Heart left ventricle (tissue), 16 donors: Measurements from ENCODE around the gene NSG2. TPM values are rescaled to one million over a fixed set of nuclear protein-coding genes. Genes with fewer than 3 reads are reported as not detected.

Source experiments
- ATAC-seq, 4 donors: fragments of 200-7000 bp; cut with Tn5 transposase; one replicate each; pipeline ENCODE4 v1.9.1; 2020 to 2022; ENCODE audit warnings: moderate library complexity in 4 of 4, mild to moderate bottlenecking in 3 of 4, moderate number of reproducible peaks in 1 of 4
- DNase-seq, 5 donors: peaks; one replicate each; pipeline ENCODE4 v3.0.0-alpha.2; 2020
- H3K27ac ChIP-seq, 12 donors: fragments of 200-600 bp; sonication (generic) in 4 of 12; one replicate each; pipeline versions ENCODE4 v1.5.0 to v1.8.0; 2016 to 2022; ENCODE audit warnings: mild to moderate bottlenecking in 2 of 12
- H3K27me3 ChIP-seq, 9 donors: fragments of 200-600 bp; sonication (generic) in 2 of 9; one replicate each; pipeline versions ENCODE4 v1.5.1 to v1.8.0; 2016 to 2022; ENCODE audit warnings: mild to moderate bottlenecking in 3 of 9
- H3K36me3 ChIP-seq, 9 donors: fragments of 200-600 bp; sonication (generic) in 2 of 9; one replicate each; pipeline versions ENCODE4 v1.5.0 to v1.8.0; 2018 to 2022; ENCODE audit warnings: mild to moderate bottlenecking in 2 of 9
- H3K4me1 ChIP-seq, 12 donors: fragments of 200-600 bp; sonication (generic) in 4 of 12; one replicate each; pipeline versions ENCODE4 v1.5.0 to v1.8.0; 2016 to 2022; ENCODE audit warnings: mild to moderate bottlenecking in 3 of 12
- H3K4me3 ChIP-seq, 12 donors: fragments of 200-600 bp; sonication (generic) in 4 of 12; one replicate each; pipeline versions ENCODE4 v1.5.0 to v1.8.0; 2017 to 2022; ENCODE audit warnings: mild to moderate bottlenecking in 9 of 12, moderate library complexity in 4 of 12
- H3K9me3 ChIP-seq, 12 donors: fragments of 200-600 bp; sonication (generic) in 4 of 12; one replicate each; pipeline versions ENCODE4 v1.5.0 to v1.8.0; 2016 to 2022; ENCODE audit warnings: mild to moderate bottlenecking in 1 of 12
- POLR2A ChIP-seq, 2 donors: fragments of 450-650 bp; IDR thresholded peaks; one replicate each; pipeline ENCODE4 v1.6.1; 2017; ENCODE audit warnings: antibody characterized with exemption in 2 of 2, mild to moderate bottlenecking in 2 of 2, moderate library complexity in 2 of 2
- WGBS, 4 donors: extraction: QIAGEN DNeasy Blood & Tissue Kit in 2 of 4; methylation state at CpG; one replicate each; pipeline versions ENCODE4 v1.1.5 to v1.1.7; 2013 to 2018; 5-methylcytosine and 5-hydroxymethylcytosine counted together
- intact Hi-C, 10 donors: fragments of 100-400 bp; cut with DNase I; formaldehyde crosslinking; loops; one replicate each; pipeline versions ENCODE4 v1.11.1 to v1.14.2; 2022
- polyA plus RNA-seq, 2 donors: library from polyadenylated mRNA; stranded (reverse); fragments of 200-250 nt; gene quantifications; one replicate each; pipeline ENCODE4 v1.2.3, GENCODE V29; 2013
- total RNA-seq, 9 donors: library from RNA; depleted of rRNA in 2 of 9; stranded (reverse); fragments of >200 nt in 2 of 9; fragmentation: NEBNext Ultra II Directional in 3 of 9; extraction: Animal tissue kit (Norgen Biotek cat#: 25700) in 3 of 9; gene quantifications; one replicate each; pipeline versions ENCODE4 v1.1.0 to v1.2.4, GENCODE V29; 2016 to 2023
- TF ChIP-seq, protein P1 (sequence below), 12 donors: fragments of 200-600 bp; sonication (generic) in 4 of 12; IDR thresholded peaks; one replicate each; pipeline versions ENCODE4 v1.5.0 to v1.8.0; 2018 to 2022; ENCODE audit warnings: antibody characterized with exemption in 12 of 12, mild to moderate bottlenecking in 5 of 12
- donor health status: ischemic (EF 13 %, LVEDD 7.1; RV severe dilation, severe dysfunction).
- donor health status: healthy with polysubstance abuse.
- donor health status: DM: no; HTN: yes; CAD: no.
- donor health status: DM: no; HTN: no; CAD: no.
- donor health status: ischemic (EF 25% LVEDD 6.9; RV normal size, moderate dysfunction).
- donor health status: ischemic (EF 25% LVEDD 5.7; RV mildly dilated, moderate dysfunction).
- donor health status: healthy.
- donor health status: DM: yes; HTN: yes; CAD: no.
- donor health status: ischemic (EF 35%, LVEDD 5.7; RV mildly dilated, moderate dysfunction).
- donor health status: nonischemic (EF 11% LVEDD 7.7; RV severe dilation, severe dysfunction).
- donor health status: DM: yes; HTN: yes; CAD: no.
- donor health status: PGD.
- donor health status: ischemic (EF 29% LVEDD 5.4; RV normal size, mild dysfunction).
- donor health status: nonischemic (EF 23%, LVEDD 6.1; RV moderate dilation, normal function).

NSG2 gene
- total and polyA plus RNA-seq, 11 donors = 0.30 to 1.7 (median 0.44) TPM; not detected in 4

GRCh38 chr5:174003795-174004194 is 41.7 kb upstream of the NSG2 start:
- no peaks in the 10 kb centered on the region for H3K4me1 ChIP-seq

GRCh38 chr5:174008922-174009321 is 36.6 kb upstream of the NSG2 start:
- DNase-seq (no peak), ATAC-seq (no peak)
- Histone ChIP-seq H3K4me1 (no peaks in the 10 kb centered on the region), H3K27ac (no peak overlapping the region), H3K36me3 (no peaks in the 10 kb centered on the region), H3K4me3 (no peak overlapping the region), H3K27me3 (peaks cover 0 to 11% (median 0%) of the 10 kb centered on the region in 9 donors), H3K9me3 (no peaks in the 10 kb centered on the region)
- TF ChIP-seq, protein P1, sequence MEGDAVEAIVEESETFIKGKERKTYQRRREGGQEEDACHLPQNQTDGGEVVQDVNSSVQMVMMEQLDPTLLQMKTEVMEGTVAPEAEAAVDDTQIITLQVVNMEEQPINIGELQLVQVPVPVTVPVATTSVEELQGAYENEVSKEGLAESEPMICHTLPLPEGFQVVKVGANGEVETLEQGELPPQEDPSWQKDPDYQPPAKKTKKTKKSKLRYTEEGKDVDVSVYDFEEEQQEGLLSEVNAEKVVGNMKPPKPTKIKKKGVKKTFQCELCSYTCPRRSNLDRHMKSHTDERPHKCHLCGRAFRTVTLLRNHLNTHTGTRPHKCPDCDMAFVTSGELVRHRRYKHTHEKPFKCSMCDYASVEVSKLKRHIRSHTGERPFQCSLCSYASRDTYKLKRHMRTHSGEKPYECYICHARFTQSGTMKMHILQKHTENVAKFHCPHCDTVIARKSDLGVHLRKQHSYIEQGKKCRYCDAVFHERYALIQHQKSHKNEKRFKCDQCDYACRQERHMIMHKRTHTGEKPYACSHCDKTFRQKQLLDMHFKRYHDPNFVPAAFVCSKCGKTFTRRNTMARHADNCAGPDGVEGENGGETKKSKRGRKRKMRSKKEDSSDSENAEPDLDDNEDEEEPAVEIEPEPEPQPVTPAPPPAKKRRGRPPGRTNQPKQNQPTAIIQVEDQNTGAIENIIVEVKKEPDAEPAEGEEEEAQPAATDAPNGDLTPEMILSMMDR (IDR thresholded peaks at IDR 0.05) = no peak
- TF ChIP-seq POLR2A (IDR thresholded peaks at IDR 0.05) = no peak
- WGBS, 4 donors = 85 to 91% (median 87%) methylated on average over 5 of the region's 5 CpGs
- intact Hi-C loops = no loop called here

More at GRCh38 chr5:174003795-174004194, 41.7 kb upstream of the NSG2 start:
- H3K9me3 ChIP-seq = no peaks in the 10 kb centered on the region
- TF ChIP-seq POLR2A (IDR thresholded peaks at IDR 0.05) = no peak
- TF ChIP-seq, protein P1 (IDR thresholded peaks at IDR 0.05) = no peak
- DNase-seq (no peak), ATAC-seq (no peak)
- intact Hi-C loops = no loop called here
- no peak overlapping the region for H3K27ac ChIP-seq
- no peaks in the 10 kb centered on the region for H3K36me3 ChIP-seq
- no peak overlapping the region for H3K4me3 ChIP-seq
- H3K27me3 ChIP-seq = peaks cover 0 to 22% (median 0%) of the 10 kb centered on the region in 9 donors

- Histone ChIP-seq H3K9me3 (no peaks in the 10 kb centered on the region), H3K4me3 (no peak overlapping the region), H3K27me3 (peaks cover 0 to 10% (median 0%) of the 10 kb centered on the region in 9 donors), H3K4me1 (no peaks in the 10 kb centered on the region), H3K27ac (no peak overlapping the region), H3K36me3 (no peaks in the 10 kb centered on the region)
- WGBS, 4 donors = 67 to 88% (median 72%) methylated on average over 1 of the region's 1 CpG
- intact Hi-C loops = no loop called here
- TF ChIP-seq, protein P1 (IDR thresholded peaks at IDR 0.05) = no peak
- no peak for TF ChIP-seq POLR2A (IDR thresholded peaks at IDR 0.05)
- ATAC-seq (no peak), DNase-seq (no peak)
Measured at GRCh38 chr5:174010365-174010764, 35.1 kb upstream of the NSG2 start.

DNA sequence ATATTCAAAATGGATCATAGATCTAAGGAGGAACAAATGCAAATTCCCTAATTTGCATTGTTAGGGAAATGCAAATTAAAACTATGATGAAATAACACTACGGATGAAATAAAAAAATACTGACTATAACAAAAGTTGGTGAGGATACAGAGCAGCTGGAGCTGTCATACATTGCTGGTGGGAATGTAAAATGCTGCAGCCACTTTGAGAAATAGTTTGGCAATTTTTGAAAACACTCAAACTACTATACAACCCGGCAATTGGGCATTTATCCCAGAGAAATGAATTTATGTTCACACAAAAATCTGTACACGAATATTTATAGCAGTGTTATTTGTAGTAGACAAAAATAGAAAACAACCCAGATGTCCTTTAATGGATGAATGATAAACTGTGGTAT is 34.1 kb upstream of the NSG2 start:
- WGBS, 4 donors = 39 to 56% (median 46%) methylated on average over 3 of the region's 3 CpGs
- intact Hi-C loops = no loop called here
- ATAC-seq = no peak
- TF ChIP-seq, protein P1 (IDR thresholded peaks at IDR 0.05) = no peak
- TF ChIP-seq POLR2A (IDR thresholded peaks at IDR 0.05) = no peak
- no peaks in the 10 kb centered on the region for H3K36me3 ChIP-seq
- H3K4me3 ChIP-seq = no peak overlapping the region
- H3K4me1 ChIP-seq = no peaks in the 10 kb centered on the region
- no peak for DNase-seq
- H3K9me3 ChIP-seq = no peaks in the 10 kb centered on the region
- H3K27ac ChIP-seq = no peak overlapping the region
- peaks cover 0 to 2% (median 0%) of the 10 kb centered on the region in 9 donors for H3K27me3 ChIP-seq
